Endothelial cell of umbilical vein (primary cell): ENCODE results near the gene PTGFRN. TPM values are rescaled to one million over a fixed set of nuclear protein-coding genes. Genes with fewer than 3 reads are reported as not detected.

Experiments
- BruUV-seq: library from RNA; stranded (reverse); fragments of 400-500 nt; replicated peaks from 2 replicates; lab custom pipeline; 2021; lab: Mats Ljungman, UMichigan
- CTCF ChIA-PET: fragments of 300-600, 350-600 bp; sonication (Branson Sonifier 250); formaldehyde crosslinking; loops from one replicate; lab custom pipeline; 2021; ENCODE audit warnings: antibody characterized with exemption, inconsistent platforms; lab: Charles Lee
- POLR2A ChIA-PET: fragments of 300-600, 350-600 bp; sonication (Branson Sonifier 250); formaldehyde crosslinking; loops from one replicate; lab custom pipeline; 2021; ENCODE audit warnings: antibody characterized with exemption, inconsistent platforms; lab: Charles Lee
- DNase-seq: peaks from one replicate; pipeline ENCODE4 v3.0.0-alpha.2; 2011; ENCODE audit warnings: low read depth, low spot score
- FAIRE-seq: peaks from 2 replicates; lab custom pipeline; 2011; peaks lifted over from hg19 to GRCh38; lab: Jason Lieb, UNC
- H2AFZ ChIP-seq: 2 replicates; pipeline ENCODE4 v1.6.0; 2012; ENCODE audit warnings: low read depth, low read length, control low read depth, inconsistent platforms
- H3K27ac ChIP-seq: 2 replicates; pipeline ENCODE4 v1.5.1; 2011; ENCODE audit warnings: low read depth, mild to moderate bottlenecking, control low read depth, low read length, moderate library complexity; ENCODE audit not compliant: insufficient read depth
- H3K27me3 ChIP-seq, 2 experiments: 2 replicates each; pipeline versions ENCODE4 v1.6.0 to v1.6.1; 2011; ENCODE audit warnings: low read length in 2 of 2, mixed read lengths in 1 of 2; ENCODE audit not compliant: control insufficient read depth in 2 of 2, insufficient read depth in 2 of 2
- H3K36me3 ChIP-seq, 2 experiments: 2 replicates in 1 of 2; 3 replicates in 1 of 2; pipeline ENCODE4 v1.5.1; 2011; ENCODE audit warnings: low read length in 2 of 2, mild to moderate bottlenecking in 1 of 2, moderate library complexity in 1 of 2; ENCODE audit not compliant: control insufficient read depth in 2 of 2, insufficient read depth in 2 of 2; ENCODE audit errors: extremely low read depth in 1 of 2
- H3K4me1 ChIP-seq: 3 replicates; pipeline ENCODE4 v1.5.1; 2011; ENCODE audit warnings: mild to moderate bottlenecking, low read length; ENCODE audit not compliant: control insufficient read depth, insufficient read depth; ENCODE audit errors: extremely low read depth
- H3K4me2 ChIP-seq: 2 replicates; pipeline ENCODE4 v1.6.1; 2011; ENCODE audit warnings: low read length, control low read depth, mixed read lengths; ENCODE audit not compliant: insufficient read depth
- H3K4me3 ChIP-seq, 3 experiments: fragments of 200-600 bp in 1 of 3; sonication (generic), shearing (Covaris generic) in 1 of 3; replicated peaks in 1 of 3; 2 replicates each; pipeline ENCODE4 v1.5.1; 2011 to 2016; ENCODE audit warnings: control low read depth in 3 of 3, low read length in 3 of 3, mild to moderate bottlenecking in 2 of 3, inconsistent platforms in 1 of 3, low read depth in 1 of 3, moderate library complexity in 1 of 3; ENCODE audit not compliant: insufficient read depth in 1 of 3
- H3K79me2 ChIP-seq: 2 replicates; pipeline ENCODE4 v1.6.0; 2012; ENCODE audit warnings: low read length, inconsistent platforms; ENCODE audit not compliant: control insufficient read depth, insufficient read depth
- H3K9ac ChIP-seq: replicated peaks from 2 replicates; pipeline ENCODE3; 2011; ENCODE audit warnings: low read length, control low read depth; ENCODE audit not compliant: insufficient read depth; ENCODE audit errors: extremely low read depth
- H3K9me1 ChIP-seq: replicated peaks from 3 replicates; pipeline ENCODE4 v1.6.0; 2011; ENCODE audit warnings: mild to moderate bottlenecking, low read length; ENCODE audit not compliant: control insufficient read depth, insufficient read depth; ENCODE audit errors: extremely low read depth
- H3K9me3 ChIP-seq: replicated peaks from 2 replicates; pipeline ENCODE4 v1.5.1; 2012; ENCODE audit warnings: low read length, inconsistent platforms; ENCODE audit not compliant: control insufficient read depth, insufficient read depth
- H4K20me1 ChIP-seq: replicated peaks from 2 replicates; pipeline ENCODE3; 2011; ENCODE audit warnings: mild to moderate bottlenecking, low read length; ENCODE audit not compliant: control insufficient read depth, insufficient read depth; ENCODE audit errors: extremely low read depth
- CTCF ChIP-seq, 2 donors: IDR thresholded peaks; 1 replicate in 1 of 2; 2 replicates in 1 of 2; pipeline ENCODE4 v1.5.1; 2011; ENCODE audit warnings: low read length in 2 of 2, mild to moderate bottlenecking in 2 of 2, moderate library complexity in 2 of 2, control low read depth in 1 of 2, inconsistent platforms in 1 of 2, low read depth in 1 of 2; ENCODE audit not compliant: insufficient read depth in 1 of 2; ENCODE audit errors: extremely low read depth in 1 of 2
- EZH2 ChIP-seq: IDR thresholded peaks from 2 replicates; pipeline ENCODE4 v1.6.1; 2012; ENCODE audit warnings: borderline replicate concordance, low read depth, mild to moderate bottlenecking, moderate library complexity, low read length, inconsistent platforms; ENCODE audit not compliant: severe bottlenecking
- FOS ChIP-seq: IDR thresholded peaks from 2 replicates; pipeline ENCODE4 v1.6.1; 2011; ENCODE audit warnings: mild to moderate bottlenecking, low read length, moderate library complexity, borderline replicate concordance; ENCODE audit not compliant: insufficient read depth
- GATA2 ChIP-seq: IDR thresholded peaks from 2 replicates; pipeline ENCODE4 v1.7.0; 2011; ENCODE audit warnings: low read depth, mild to moderate bottlenecking, moderate library complexity, mixed read lengths, low read length; ENCODE audit not compliant: insufficient read length, insufficient read depth
- JUN ChIP-seq: IDR thresholded peaks from 2 replicates; pipeline ENCODE4 v1.6.1; 2011; ENCODE audit warnings: borderline replicate concordance, low read depth; ENCODE audit not compliant: insufficient read length, insufficient read depth
- MYC ChIP-seq: IDR thresholded peaks from one replicate; pipeline ENCODE4 v1.6.1; 2011; ENCODE audit warnings: mild to moderate bottlenecking, low read depth, low read length
- POLR2A ChIP-seq: IDR thresholded peaks from 2 replicates; pipeline ENCODE4 v1.6.1; 2012; ENCODE audit warnings: low read depth, mild to moderate bottlenecking, control low read depth, low read length
- POLR2AphosphoS5 ChIP-seq: IDR thresholded peaks from 2 replicates; pipeline ENCODE4 v1.6.1; 2012; ENCODE audit warnings: low read depth, mild to moderate bottlenecking, control low read depth, low read length, moderate library complexity; ENCODE audit not compliant: insufficient read depth
- dilution Hi-C: fragments of 300-500 bp; cut with MboI; formaldehyde crosslinking; loops from one replicate; pipeline ENCODE4 v1.15.0; 2019; ENCODE audit warnings: low sequenced_read_pairs; ENCODE audit not compliant: extremely low pct_ligation_motif_present
- intact Hi-C: fragments of 100-400 bp; cut with micrococcal nuclease; formaldehyde crosslinking; loops from one replicate; pipeline ENCODE4 v1.10.0; 2022
- polyA plus RNA-seq, 4 experiments: library from polyadenylated mRNA; depleted of rRNA in 3 of 4; stranded (reverse) in 3 of 4; unstranded in 1 of 4; fragments of >200 nt; gene quantifications; 2 replicates each; pipeline versions ENCODE4 v1.2.1 to v1.2.3, GENCODE V29; 2011 to 2012; ENCODE audit warnings: missing spikeins in 1 of 4
- total RNA-seq: library from RNA; stranded (reverse); gene quantifications from 2 replicates; pipeline ENCODE4 v1.2.3, GENCODE V29; 2021
- TF ChIP-seq, protein P1 (sequence below): IDR thresholded peaks from 2 replicates; pipeline ENCODE4 v1.6.1; 2011; ENCODE audit not compliant: insufficient read depth, insufficient read length

The PTGFRN gene
- total and polyA plus RNA-seq, 2 donors (not counting 3 experiments of a cell fraction or from before 2014, with no cell fraction given): 39.6 to 60.7 TPM

GRCh38 chr1:116902723-116903383 is 6.9 kb upstream of the PTGFRN start:
- H3K4me3 ChIP-seq: no peak overlapping the region
- no peak overlapping the region for H3K9ac ChIP-seq
- no peaks in the 10 kb centered on the region for H3K4me1 ChIP-seq
- no peaks in the 10 kb centered on the region for H3K79me2 ChIP-seq
- H2AFZ ChIP-seq: no peak overlapping the region
- CTCF ChIA-PET: interaction anchor here (1.3 kb wide), 1 partner anchor 226 kb away, joined by 3 read pairs; no protein-coding TSS in a partner anchor
- no peak overlapping the region for H3K4me2 ChIP-seq
- no peak overlapping the region for H3K27ac ChIP-seq
- intact Hi-C loops: no loop called here
- no TSS peak for BruUV-seq
- dilution Hi-C loops: no loop called here
- no peak for DNase-seq
- POLR2A ChIA-PET: no interaction called here
- H4K20me1 ChIP-seq: no peaks in the 10 kb centered on the region
- H3K36me3 ChIP-seq: no peaks in the 10 kb centered on the region
- peaks cover 12 to 17% of the 10 kb centered on the region in 2 experiments for H3K27me3 ChIP-seq
- H3K9me1 ChIP-seq: no peaks in the 10 kb centered on the region
- no peak for FAIRE-seq
- no peak for TF ChIP-seq JUN
- no peak for TF ChIP-seq FOS
- no peak for TF ChIP-seq POLR2AphosphoS5
- TF ChIP-seq, protein P1, sequence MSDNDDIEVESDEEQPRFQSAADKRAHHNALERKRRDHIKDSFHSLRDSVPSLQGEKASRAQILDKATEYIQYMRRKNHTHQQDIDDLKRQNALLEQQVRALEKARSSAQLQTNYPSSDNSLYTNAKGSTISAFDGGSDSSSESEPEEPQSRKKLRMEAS: no peak
- TF ChIP-seq CTCF (IDR thresholded peaks at IDR 0.05; ENCODE audit: extremely low read depth in 1 of 2, insufficient read depth in 1 of 2, low read depth in 1 of 2, low read length in 2 of 2): no peak
- no peak for TF ChIP-seq GATA2
- no peak for TF ChIP-seq MYC
- TF ChIP-seq EZH2: no peak
- no peak for TF ChIP-seq POLR2A
- H3K9me3 ChIP-seq: no peaks in the 10 kb centered on the region
